Measurements from ENCODE around the gene NTN3.

GRCh38 chr16:2432801-2433505 lies 38.1 kb upstream of the NTN3 start:
- no peak for TF ChIP-seq CTCF (IDR thresholded peaks at IDR 0.05)
- TF ChIP-seq ZFX (IDR thresholded peaks at IDR 0.05; ENCODE audit: borderline replicate concordance) = no peak

All from 22Rv1 (cell line).